GM10248 (cell line): ENCODE measurements around the gene FZR1.

Source experiments
- CTCF ChIA-PET: fragments of 300-600 bp; sonication (Branson Sonifier 250); formaldehyde crosslinking; extraction: SDS; loops from one replicate; lab custom pipeline; 2021; ENCODE audit warnings: antibody characterized with exemption; lab: Yijun Ruan, JAX
- POLR2A ChIA-PET: fragments of 350-650 bp; sonication (Branson Sonifier 250); formaldehyde crosslinking; extraction: SDS; loops from one replicate; lab custom pipeline; 2020; ENCODE audit warnings: antibody characterized with exemption; lab: Yijun Ruan, JAX
- DNase-seq: peaks from one replicate; pipeline ENCODE4 v3.0.0; 2012; ENCODE audit errors: extremely low spot score
- TF ChIP-seq, protein P1 (sequence below): IDR thresholded peaks from 2 replicates; pipeline ENCODE4 v1.5.1; 2012; ENCODE audit warnings: mild to moderate bottlenecking, low read depth; ENCODE audit errors: extremely low read depth, missing control alignments, control extremely low read depth

The FZR1 gene

DNA sequence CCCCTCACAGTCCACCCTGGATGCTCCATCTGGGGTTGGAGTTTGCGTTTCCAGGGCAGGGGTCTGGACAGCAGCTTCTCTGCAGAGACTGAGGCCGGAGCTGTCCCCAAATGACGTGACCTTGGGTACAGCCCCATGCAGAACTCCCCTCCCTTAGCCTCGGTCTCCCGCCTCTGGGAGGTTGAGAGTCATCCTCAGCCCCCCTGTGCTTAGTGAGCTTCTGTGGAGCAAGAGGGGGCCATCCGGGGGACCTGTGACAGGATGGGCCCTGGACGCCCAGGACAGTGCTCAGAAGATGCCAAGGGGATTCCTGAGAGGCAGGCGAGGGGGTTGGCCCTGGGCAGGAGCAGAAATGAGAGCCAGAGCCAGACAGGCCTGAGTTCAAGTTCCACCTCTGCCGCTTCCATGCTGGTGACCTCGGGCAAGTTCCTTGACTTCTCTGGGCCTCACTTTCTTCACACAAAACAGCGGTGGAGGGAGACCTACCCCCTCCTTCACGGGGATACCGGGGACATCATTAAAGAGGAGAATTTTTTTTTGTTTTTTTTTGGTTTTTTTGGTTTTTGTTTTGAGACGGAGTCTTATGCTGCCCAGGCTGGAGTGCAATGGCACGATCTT lies 46.0 kb upstream of the FZR1 start:
- ChIA-PET CTCF (interaction anchor here (3.4 kb wide), 1 partner anchor 13 kb away, joined by 13 read pairs; no protein-coding TSS in a partner anchor), POLR2A (no interaction called here)
- TF ChIP-seq, protein P1, sequence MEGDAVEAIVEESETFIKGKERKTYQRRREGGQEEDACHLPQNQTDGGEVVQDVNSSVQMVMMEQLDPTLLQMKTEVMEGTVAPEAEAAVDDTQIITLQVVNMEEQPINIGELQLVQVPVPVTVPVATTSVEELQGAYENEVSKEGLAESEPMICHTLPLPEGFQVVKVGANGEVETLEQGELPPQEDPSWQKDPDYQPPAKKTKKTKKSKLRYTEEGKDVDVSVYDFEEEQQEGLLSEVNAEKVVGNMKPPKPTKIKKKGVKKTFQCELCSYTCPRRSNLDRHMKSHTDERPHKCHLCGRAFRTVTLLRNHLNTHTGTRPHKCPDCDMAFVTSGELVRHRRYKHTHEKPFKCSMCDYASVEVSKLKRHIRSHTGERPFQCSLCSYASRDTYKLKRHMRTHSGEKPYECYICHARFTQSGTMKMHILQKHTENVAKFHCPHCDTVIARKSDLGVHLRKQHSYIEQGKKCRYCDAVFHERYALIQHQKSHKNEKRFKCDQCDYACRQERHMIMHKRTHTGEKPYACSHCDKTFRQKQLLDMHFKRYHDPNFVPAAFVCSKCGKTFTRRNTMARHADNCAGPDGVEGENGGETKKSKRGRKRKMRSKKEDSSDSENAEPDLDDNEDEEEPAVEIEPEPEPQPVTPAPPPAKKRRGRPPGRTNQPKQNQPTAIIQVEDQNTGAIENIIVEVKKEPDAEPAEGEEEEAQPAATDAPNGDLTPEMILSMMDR: no peak
- DNase-seq: no peak

DNA sequence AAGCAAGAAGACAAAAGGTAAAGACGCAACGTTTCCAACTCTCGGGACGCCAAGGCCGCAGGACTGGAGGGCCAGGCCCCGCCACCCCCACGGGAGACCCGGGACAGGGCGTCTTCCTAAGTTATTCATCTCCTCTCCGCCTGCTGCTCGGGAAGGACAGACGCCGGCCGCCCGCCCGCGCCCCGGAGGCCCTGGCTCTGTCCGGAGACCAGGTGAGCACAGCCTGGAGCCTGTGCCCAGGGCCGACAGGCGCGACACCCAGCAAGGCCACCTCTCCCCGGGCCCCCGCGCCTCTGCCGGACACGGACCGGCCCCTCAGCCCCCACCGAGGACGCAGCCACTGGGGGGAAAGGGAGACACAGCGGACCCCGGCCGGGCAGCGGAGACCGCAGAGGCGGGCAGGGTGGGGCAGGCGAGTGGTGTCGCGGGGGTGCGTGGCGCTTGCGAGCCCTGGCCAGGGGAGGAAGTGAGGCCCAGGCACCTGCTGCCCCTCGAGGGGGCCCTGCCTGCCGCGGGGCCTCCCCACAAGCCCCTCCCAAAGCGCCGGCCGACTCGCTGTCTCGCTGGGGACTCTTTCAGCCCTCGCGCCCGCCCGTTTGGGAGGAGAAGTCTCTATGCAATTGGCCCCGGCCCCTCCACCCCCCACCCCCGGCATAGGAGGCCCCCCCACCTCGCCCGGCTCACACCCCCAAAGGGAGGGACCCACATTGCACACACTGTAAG lies 43.0 kb upstream of the FZR1 start:
- ChIA-PET POLR2A (no interaction called here), CTCF (interaction anchor here (1.0 to 1.8 kb wide), 3 partner anchors 10 to 34 kb away, joined by 3 to 10 read pairs (median 3); no protein-coding TSS in a partner anchor)
- DNase-seq: no peak
- TF ChIP-seq, protein P1: no peak

DNA sequence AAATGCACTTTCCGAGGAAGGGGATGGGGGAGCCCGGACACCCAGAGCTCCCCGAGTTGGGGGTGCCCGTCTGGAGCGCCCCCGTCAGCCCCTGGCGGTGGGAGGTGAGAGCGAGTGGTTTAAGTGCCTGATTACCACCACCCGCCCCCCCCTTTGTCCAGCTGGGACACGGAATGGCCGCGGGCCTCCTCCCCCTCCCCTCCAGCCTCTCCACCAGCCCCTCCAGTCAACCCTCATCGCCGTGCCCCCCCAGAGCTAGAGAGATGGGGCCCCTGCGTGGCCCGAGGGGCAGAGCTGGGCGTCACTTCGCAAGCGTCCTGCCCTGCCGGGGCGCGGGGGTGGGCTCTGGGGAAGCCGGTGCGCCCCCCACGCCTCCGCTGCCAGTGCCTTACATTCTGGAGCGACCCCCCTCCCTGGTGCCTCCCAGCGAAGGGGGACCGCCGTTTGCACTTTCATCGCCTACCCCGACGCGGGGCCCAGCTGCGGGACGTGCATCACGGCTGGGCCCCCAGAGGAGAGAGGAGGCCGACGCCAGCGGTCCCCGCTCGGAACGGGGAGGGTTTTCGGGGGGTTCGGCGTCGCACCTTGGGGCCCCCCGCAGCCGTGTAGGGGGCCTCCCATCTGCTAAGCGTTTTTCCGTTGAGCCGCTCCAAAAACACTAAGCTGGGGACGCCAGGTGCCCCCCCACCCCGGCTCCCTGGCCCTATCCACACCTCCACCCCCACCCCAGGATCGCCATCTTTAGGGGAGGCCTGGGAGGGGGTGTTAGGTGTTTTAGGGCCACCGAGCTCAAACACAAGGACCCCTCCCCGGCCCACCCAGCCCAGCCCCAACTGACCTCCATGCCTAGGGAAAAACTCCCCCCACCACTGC lies 42.2 kb upstream of the FZR1 start:
- CTCF ChIA-PET: interaction anchor here (1.0 to 1.8 kb wide), 3 partner anchors 9 to 35 kb away, joined by 3 to 10 read pairs (median 3); no protein-coding TSS in a partner anchor
- no peak for DNase-seq
- POLR2A ChIA-PET: no interaction called here
- TF ChIP-seq, protein P1: no peak

DNA sequence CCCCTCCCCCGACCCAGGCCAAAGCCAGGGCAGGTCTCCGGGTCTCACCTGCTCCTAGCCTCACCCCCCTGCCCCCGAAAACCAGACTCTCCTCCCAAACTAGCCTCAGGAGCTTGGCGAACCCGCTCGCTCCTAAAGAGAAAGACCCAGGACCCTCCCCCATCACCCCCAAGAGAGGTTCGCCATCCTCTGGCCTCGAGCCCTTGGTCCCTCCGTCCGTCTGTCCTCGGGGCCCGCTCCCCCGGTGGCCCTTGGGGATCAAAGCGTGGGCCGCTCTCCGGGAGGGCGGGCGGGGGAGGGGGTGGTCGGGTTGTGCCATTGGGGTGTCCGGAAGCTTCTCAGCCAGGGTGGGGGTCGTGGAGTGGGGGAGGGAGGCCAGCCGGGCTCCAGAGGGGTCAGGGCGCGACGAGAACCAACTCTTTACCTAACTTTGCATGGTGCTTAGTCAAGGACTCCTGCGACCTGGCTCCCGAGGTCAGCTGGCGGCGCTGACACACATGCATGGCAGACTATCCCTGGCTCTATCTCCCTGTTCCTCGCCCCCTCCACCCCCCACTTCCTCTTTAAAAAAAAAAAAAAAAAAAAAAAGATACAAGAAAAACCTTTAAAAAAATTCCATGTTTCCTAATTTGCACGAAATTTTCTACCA lies 41.4 kb upstream of the FZR1 start:
- CTCF ChIA-PET: interaction anchor here (1.5 to 1.8 kb wide), 2 partner anchors 8 to 20 kb away, joined by 3 to 10 read pairs; no protein-coding TSS in a partner anchor
- TF ChIP-seq, protein P1: no peak
- no peak for DNase-seq

DNA sequence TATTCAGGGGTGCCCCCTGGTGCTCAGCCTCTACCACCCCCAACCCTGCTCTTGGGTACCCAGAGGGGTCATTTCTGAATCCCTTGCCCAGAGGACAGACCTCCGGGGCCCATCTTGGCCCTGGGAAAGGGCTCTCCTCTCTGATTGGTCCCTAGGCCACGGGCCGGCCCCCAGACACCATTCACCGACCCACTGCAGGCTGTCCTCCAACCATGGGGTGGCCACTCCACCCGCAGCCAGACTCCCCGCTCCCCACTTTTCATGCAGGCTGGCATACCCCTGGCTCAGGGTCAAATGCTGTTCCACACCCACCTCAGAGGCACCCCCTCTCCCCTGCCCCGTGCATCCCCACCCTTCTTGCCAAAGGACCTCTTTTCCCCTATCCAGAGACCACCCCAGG lies 40.6 kb upstream of the FZR1 start:
- ChIA-PET CTCF (no interaction called here), POLR2A (no interaction called here)
- no peak for DNase-seq
- TF ChIP-seq, protein P1: no peak

More for the DNA sequence above, 41.4 kb upstream of the FZR1 start:
- POLR2A ChIA-PET: no interaction called here

DNA sequence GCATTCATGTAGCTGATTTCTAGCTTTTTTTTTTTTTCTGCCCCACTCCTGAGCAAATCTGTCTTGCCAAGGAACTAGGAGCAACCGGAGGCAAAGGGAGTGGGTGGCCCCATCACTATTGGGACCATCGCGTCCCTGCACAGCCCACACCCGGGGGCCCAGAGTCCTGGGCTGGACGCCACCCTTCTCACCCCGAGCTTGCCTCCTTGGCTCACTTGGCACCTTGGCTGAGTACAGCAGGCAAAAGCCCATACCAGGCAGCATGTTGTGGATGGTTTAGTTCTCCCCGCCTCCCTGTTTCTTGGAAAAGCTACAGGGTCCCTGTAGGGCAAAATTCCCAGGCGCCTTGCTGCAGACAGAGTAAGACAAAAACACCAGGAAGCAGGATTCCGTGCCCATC lies 39.5 kb upstream of the FZR1 start:
- ChIA-PET POLR2A (interaction anchor here (0.5 to 0.6 kb wide), 2 partner anchors 17 to 36 kb away, joined by 3 to 6 read pairs; no protein-coding TSS in a partner anchor), CTCF (interaction anchor here (1.0 kb wide), 1 partner anchor 37 kb away, joined by 3 read pairs; no protein-coding TSS in a partner anchor)
- TF ChIP-seq, protein P1: no peak
- DNase-seq: no peak
